Hippocampal formation (tissue), 2 donors: ENCODE measurements around the gene RNF32.

Experiments used
- DNase-seq, 2 donors: peaks; one replicate each; lab custom pipeline; 2025; lab: John Stamatoyannopoulos, UW

RNF32 gene

DNA sequence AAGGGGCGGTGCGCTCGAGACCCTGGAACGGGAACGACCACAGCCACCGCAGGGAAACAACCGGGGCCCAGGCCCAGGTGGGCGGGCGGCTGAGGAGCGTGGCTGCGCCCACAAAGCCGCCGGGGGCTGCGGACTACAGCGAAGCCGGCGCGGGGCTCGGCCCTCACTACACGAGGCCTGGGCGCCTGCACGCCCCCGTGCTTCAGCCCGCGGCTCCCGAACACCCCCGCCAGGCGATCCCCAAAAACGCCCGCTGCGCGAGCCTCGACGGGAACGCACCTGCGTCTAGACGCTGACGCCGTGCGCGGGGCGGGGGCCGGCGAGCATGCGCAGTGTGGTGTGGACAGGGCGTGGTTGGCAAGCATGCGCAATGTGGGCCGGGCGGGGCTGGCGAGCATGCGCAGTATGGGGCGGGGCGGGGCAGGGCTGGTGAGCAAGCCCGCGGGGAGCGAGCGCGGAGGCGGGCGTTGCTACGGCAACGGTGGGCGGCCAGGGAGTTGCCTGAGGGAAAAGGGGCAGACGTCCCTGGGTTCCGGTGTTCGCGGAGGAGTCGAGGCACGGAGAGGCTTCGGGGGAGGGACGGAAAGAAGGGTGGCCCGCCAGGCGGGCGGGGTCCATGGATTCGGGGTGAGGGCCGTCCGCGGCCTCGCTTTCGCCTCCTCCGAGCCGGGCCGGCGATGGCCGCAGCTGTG is at the start of gene RNF32:
TSS of gene RNF32 (plus strand) at position 518 of the 692 bp plus-strand sequence. CDS start 3,104 bp downstream, outside the sequence.
- DNase-seq: peak; percentile 77 to 92

DNA sequence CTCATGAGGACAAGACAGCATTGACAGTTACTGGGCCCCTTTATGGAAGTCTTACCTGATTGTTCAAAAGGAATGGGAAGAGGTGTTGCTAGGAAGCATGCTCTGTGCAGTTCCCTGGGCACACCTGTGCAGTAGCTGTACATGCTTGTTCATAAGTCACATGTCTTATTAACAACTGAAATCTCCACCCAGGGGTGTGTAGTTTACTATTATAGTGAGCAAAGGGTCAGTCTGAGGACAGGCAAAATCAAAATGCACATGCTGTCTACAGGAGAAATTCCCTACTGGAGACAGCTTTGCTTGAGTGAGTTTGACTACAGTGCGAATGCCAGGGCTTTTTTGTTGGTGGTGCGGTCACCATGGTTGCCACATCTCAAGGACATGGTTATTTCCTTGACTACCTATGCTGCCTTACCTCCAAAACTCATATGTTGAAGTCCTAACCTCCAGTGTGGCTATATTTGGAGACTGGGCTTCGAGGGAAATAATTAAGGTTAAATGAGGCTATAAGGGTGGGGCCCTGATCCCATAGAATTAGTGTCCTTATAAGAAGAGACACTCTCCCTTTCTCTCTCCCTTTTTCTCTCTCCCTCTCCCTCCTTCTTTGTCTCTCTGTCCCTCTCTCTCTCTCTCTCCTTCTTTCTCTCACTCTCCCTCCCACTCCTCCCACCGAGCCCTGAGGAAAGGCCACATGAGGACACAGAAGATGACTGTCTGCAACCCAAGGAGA is 48.3 kb upstream of the RNF32 start:
- no peak for DNase-seq

DNA sequence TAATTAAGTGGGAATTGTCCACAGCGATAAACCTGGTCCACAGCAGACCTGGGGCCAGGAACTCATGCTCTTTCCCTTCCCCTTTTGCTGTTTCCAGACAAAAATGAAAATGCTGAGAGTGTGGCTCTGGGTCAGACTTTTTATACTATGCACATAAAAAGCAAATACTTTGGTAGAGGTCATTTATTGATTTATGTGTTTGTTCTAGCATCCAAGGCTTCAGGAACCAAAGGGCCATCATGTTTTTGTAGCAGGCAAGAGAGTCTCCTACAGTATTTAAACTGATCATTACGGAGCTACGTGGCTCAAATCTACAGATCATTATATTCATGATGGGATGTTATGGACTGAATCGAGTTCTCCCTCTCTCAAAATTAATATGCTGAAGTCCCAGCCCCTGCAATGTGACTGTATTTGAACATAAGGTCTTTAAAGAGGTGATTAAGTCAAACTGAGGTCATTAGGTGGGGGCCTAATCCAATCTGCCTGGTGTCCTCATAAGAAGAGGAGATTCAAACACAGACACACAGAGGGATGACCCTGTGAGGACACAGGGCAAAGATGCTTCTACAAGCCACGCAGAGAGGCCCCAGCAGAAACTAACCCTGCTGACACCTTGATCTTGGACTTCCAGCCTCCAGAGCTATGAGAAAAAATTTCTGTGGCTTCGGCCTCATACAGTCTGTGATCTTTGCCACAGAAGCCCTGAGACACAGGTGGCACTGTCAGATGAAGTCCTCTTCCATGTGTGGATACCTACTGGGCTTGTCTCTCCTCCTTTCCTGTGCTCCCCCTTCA is 46.1 kb upstream of the RNF32 start:
- DNase-seq: no peak

DNA sequence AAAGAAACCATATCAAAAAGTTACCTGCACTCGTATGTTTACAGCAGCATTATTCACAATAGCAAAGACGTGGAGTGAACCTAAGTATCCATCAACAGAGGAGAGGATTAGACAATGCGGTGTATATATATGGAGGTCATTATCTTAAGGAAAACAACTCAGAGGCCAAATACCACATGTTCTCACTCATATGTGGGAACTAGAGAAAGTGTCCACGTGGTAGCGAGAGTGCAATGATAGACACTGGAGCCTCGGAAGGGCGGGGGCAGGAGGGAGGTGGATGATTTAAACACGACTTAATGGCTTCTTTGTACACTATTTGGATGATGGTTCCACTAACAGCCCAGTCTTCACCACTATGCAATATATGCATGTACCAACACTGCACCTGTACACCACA is 40.1 kb upstream of the RNF32 start:
- no peak for DNase-seq

DNA sequence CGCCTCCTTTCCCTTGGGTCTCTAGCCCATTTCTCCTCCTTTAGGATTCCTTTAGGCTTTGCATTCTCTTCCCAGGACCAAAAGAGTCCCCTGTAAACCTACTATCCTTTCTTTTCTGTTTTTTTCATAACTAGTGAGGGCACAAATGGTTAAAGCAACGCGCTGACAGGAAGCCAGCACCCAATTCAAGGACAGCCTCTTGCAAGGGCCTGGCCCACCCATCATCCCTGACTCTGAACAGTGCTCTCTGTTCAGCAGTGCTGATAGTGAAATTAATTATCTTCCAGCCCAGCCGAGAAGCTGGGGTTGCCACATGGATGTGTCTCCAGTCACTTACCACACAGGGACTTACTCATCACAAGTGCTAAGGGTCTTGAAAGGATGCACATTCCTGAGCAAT is 38.3 kb upstream of the RNF32 start:
- no peak for DNase-seq

DNA sequence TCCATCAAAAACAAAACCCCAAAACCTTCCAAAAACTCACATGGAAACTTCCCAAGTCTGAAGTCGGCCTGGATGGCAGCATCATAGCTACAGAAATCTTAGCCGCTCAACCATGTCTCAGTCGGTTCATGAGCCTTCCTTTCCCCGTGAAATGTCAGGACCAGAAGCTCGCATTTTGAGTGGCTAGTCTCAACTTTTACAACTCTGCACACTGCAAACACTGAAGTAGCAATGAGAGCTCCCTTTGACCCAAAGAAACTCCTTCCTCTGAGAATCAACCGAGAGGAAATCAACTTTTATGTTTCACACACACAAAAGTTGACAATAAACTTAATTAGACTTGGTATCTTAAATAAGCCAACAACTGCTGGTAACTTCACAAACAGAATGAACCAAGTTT is 37.6 kb upstream of the RNF32 start:
- no peak for DNase-seq

DNA sequence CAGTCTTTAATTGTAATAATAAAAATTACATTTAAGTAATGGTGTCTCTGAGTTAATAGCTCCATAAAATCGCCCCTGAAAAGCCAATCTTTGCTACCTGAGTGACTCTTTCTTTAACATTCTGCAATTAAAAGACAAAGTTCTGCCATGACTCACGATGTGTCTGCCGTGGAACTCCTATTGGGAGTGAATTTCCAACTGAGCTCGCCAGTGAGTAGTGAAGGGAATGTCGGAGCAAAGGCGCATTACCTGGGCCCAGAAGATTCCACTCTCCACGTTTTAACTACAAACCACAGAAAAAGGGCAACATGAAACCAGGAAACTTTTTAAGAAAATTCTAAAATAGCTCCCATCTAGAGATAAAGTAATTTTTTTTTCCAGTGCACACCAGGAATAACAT is 36.9 kb upstream of the RNF32 start:
- DNase-seq: no peak

DNA sequence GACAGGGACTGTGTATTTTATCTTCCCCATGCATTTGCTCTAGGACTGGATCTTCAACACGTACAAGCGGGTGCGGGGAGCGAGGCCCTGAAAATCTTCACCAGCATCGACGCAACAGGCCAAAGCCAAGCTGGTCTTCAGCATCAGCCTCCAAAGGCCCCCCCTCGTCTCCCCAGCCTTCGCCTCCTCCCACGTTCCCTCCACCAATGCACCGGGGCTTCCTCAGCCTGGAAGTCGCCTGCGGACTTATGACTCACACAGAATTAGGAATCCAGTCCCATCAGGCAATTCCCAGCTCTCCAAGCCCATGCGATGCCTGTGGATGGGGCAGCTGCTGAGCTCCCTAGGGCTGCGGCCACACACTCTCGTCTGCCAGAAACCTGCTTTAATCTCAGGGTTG is 36.3 kb upstream of the RNF32 start:
- DNase-seq: no peak

DNA sequence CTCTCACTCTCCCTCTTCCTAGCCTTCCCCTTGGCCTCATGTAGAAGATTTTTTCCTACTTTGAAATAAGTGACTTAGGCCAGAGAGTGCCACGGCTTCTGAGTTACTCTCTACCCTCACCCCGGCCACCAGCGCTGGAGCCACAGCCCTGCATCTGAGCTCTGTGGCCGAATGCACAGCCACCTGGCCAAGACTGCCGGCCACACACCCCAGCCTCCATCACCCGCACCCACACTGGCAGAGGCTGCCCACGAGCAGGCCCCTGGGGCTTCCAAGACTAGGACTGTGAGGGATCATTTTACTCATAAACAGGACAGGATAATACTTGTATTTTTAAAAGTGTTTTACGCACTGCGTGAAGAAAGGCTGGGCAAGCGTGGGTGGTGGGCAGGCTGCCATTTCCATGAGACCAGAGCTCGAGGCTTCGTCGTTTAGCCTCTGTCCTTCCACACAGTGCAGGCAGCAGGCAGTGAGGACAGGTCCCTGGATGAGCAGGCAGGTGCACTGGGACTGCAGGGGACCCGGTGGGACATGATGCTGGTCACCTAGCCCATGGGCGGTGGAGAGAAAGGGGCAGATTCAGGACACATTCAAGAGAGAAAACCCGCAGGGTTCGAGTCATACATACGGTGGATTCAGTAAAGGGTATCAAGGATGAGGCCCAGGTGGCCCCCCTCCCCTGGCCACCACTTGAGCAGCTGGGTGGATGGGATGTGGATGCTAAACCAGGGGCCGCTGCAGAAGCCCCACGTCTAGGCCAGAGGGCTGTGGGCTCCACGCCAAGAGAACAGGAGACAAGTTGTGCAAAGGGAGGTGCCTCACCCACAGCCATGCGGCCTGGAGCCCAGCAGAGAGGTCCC is 35.5 kb upstream of the RNF32 start:
- DNase-seq: no peak

DNA sequence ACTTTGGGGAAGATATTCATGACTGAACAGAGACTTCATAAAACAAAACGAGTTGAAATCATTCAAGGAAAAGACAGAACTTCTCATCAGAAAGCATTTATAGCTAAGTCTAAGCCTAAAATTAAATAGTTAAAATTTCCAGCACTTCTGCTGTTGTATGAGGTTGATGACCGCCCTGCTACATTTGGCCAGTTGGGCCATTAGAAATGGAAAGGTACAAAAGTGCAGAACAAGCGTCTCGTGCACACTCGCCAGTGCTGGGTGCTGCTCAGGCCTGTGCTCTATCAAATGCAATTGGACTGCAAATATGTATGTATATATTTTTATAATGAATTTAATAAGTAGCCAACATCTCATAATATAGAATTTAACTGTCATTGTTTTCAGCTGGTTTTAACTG is 34.4 kb upstream of the RNF32 start:
- no peak for DNase-seq

DNA sequence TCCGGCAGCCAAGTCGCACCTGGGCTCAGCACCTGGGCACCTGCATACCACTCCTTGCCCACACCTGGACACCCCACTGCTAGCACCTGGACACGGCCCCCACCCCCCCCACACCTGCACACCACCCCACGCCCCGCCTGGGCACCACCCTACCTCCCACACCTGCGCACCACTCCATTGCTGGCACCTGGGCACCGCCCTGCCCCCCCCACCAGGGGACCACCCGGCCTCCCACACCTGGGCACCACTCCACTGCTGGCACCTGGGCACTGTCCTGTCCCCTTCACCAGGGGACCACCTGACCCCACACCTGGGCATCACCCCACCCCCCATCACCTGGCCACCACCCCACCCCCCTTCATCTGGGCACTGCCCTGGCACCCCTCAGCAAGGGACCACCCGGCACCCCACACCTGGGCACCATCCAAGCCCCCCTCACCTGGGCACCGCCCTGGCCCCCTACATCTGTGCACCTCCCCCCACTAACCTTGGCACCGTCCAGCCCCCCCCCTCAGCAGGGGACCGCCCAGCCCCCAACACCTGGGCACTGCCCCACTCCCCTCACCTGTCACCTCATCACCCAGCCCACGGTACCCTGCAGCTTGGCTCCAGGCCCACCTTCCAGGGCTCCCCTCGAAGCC is 33.8 kb upstream of the RNF32 start:
- no peak for DNase-seq

DNA sequence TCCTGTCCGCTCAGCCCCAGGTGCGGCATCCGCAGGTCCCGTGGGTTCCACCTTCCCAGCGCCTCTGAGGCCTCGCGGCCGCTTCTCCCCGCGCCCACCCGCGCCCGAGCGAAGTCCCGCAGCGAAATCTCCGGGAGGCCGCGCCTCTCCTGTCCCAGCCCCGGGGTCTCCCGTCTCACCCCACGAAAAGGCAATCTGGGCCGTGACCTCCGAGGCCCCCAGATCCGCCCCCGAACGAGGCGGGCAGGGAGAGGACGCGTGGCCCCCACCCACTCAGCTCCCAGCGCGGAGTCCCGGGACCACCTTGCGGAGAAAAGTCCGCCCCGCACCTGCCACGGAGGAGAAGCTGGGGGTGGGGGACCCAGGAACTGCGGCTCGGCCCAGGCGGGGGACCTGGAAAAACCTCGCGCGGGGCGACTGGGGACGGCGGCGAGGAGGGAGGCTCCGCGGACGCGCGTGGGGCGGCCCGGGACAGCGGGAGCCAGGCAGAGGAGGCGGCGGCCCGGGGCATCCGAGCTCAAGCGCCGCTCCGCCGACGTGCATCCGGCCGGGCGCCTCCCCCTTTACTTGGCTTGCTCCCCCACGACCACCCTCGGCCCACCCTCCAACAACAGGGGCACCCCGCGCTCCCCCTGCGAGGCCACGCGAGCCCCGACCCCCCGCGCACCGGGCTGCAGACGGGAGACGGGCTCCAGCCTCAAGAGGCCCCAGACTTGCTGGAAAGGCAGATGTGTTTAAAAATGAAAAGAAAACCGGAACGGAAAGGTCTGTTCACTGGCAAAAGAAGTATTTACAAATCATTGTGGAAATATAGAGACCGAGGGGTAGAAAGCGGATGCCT is 33.0 kb upstream of the RNF32 start:
- DNase-seq: no peak

DNA sequence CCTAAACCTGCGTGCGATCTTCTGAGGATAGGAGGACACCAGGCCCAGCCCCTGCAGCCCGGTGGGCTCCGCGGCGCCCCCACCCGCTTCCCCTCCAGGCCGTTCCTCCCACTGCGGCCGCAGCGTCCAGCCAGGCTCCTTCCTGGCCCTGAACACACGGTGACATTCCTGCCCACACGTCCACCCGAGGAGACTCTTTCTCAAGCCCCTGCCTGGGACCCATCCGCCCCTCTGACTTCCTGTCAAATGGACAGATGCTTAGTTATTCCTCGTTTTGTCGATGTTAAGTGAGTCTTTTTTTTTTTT is 32.4 kb upstream of the RNF32 start:
- DNase-seq: no peak

DNA sequence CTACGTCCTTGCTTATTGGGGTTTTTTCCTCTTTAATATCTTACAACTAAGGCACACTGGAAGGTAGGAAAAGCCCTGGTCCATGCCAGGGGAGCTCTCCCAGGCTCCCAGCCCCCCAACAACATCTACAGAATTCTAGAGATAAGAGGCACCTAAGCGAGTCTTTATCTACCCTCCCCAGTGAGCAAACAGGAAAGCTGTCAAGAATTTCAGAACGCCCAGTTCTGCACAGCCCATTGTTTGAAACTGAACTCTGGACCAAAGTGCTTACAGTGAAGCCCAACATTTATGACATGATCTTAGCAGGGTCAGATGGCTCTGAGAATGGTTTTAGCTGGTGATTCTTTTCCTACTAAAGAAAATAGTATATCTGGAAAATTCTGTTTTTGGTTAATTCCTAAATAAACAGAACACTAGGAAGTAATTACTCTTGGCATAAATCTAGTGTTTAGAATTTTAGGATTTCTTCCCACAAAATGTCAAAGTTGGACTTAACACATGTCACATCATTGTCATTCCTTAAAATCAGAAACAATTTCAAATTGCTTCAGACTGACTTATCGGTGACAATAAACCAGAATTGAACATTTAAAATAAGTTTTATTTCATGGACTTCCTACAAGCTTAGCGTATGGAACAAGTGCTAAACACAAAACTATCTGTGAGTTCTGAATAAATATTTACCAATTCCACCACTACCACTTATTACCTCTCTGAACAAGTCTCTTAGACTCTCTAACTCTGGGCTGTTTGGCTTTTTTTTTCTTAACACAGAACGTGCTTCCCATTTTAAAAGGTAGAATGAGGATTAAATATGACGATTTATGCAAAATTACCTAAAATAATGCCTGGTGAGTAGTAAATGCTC is 31.3 kb upstream of the RNF32 start:
- no peak for DNase-seq

DNA sequence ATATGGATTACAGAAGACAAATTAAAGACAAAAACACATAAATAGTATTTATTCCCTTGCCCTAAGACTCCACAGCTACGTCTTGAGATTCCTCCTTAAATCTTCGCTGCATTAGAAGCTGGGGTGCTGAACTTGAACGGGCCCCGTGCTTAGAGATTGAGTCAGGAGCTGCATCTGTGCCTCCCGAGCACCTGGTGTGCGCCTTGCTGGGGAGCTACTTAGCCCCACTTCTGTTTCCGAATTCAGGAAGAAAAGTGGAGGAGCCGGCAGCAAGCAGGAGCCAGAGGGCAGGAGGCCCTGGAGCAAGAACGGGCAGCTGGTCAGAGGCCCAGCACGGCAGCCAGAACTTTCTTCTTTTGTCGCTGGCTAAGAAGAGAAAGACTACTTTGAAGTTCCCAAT is 30.4 kb upstream of the RNF32 start:
- DNase-seq: no peak

DNA sequence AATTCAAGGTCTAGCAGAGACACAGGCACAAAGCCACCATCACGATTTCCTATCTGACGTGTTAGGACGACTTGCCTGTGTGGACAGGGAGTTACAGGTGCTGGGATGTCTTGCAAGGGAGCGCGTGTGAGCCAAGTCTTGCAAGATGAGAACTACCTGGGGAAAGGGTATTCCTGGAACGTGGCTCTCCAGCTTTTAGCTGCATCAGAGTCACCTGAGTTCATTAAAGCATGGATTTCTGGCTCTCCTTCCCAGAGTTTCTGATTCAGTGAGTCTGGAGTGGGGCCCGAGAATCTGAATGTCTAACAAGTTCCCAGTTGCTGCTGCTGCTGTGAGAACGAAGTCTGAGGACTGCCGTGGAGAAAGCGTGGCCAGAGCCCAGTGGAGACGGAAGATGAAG is 30.0 kb upstream of the RNF32 start:
- DNase-seq: no peak

DNA sequence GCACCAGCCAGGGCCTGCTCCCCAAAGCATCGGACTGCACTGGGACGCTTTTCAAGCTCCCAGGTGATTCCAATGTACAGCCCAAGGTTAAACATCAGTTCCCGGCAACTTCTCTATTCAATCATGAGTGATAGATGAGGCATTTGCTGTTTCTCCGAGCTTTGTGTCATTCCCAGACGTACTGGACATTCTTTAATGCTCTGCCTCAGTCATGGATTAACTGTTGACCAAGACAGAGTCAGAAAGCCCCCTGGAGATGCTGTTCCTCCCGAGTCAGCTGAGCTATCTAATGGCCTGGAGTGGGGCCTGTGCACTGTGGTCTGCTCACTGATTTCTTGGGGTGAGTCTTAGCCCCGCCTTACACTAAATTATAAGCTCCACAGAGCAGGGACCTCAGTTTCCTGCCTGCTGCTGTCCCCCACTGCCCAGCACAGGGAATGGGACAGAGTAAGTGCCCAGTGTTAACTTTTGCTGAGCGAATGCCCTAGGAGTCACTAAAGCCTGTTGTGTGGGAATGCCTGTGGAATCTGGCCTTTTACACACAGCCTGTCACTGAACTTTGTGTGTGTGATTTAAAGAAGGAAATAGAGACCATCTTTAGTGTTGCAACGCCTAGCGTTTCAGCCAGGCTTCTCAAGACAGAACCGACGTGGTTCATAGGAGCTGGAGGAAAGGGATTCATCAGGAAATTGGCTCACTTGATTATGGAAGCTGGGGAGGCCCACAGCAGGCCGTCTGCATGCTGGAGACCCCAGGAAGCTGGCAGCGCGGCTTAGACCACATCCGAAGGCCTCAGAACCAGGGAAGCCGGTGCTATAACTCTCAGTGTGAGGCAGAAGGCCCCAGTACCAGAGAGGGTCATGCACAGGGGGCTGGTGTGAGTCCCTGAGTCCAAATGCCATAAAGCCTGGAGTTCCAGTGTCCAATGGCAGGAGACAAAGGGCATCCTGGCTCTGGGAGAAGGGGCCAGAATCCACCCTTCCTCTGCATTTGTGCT is 29.3 kb upstream of the RNF32 start:
- DNase-seq: no peak

DNA sequence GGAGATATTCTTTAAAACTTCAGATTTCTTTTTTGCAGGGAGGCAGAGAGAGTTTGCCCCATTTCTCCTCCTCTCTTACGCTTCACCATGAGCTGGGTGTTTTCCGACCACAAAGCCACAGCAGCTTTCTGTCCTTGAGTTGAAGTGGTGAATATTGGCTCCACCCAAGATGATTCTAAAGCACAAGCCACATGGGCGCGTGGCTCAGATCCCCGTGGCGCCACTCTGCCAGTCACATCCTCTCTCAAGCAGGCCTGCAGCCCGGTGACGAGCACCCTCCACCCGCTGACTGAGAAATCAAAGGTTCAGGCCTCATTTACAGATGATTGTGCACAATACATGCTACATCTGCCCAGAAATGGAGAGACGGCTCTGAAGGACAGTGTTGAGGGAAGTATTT is 27.6 kb upstream of the RNF32 start:
- DNase-seq: no peak
